ENCODE measurements around the gene RGL4. TPM values are rescaled to one million over a fixed set of nuclear protein-coding genes. Genes with fewer than 3 reads are reported as not detected.

Gene RGL4
- not detected in 2 replicates for total RNA-seq

GRCh38 chr22:23690713-23691112 lies at the start of gene RGL4:
Gene RGL4, plus strand, starts transcription at chr22:23691013. Its CDS starts 1,018 bp downstream, at chr22:23692031.

Other genes with a start within 250 kb of the RGL4 start
- gene IGLL1, start 110.7 kb upstream of the RGL4 start, total RNA-seq, result not detected in 2 replicates
- not detected in 2 replicates for gene DRICH1, start 58.7 kb upstream of the RGL4 start, total RNA-seq
- 4.2 and 6.7 TPM in 2 replicates for gene ZNF70, start 60.1 kb downstream of the RGL4 start, total RNA-seq
- gene VPREB3, start 63.4 kb downstream of the RGL4 start, total RNA-seq, result not detected in 2 replicates
- gene C22orf15, start 72.0 kb downstream of the RGL4 start, total RNA-seq, result 1.2 and 3.3 TPM in 2 replicates
- gene CHCHD10, start 77.0 kb downstream of the RGL4 start, total RNA-seq, result 3.0 and 4.3 TPM in 2 replicates
- gene MMP11, start 81.8 kb downstream of the RGL4 start, total RNA-seq, result 14.0 and 15.4 TPM in 2 replicates
- gene SMARCB1, start 96.0 kb downstream of the RGL4 start, total RNA-seq, result 17.5 and 42.7 TPM in 2 replicates
- 0.30 and 0.83 TPM in 2 replicates for gene DERL3, start 148.0 kb downstream of the RGL4 start, total RNA-seq
- gene SLC2A11, start 166.9 kb downstream of the RGL4 start, total RNA-seq, result 12.9 and 14.8 TPM in 2 replicates
- 204 and 272 TPM in 2 replicates for gene MIF, start 203.4 kb downstream of the RGL4 start, total RNA-seq

Data from smooth muscle cell of the umbilical artery (primary cell).